ENCODE measurements around the gene LMOD3.

DNA sequence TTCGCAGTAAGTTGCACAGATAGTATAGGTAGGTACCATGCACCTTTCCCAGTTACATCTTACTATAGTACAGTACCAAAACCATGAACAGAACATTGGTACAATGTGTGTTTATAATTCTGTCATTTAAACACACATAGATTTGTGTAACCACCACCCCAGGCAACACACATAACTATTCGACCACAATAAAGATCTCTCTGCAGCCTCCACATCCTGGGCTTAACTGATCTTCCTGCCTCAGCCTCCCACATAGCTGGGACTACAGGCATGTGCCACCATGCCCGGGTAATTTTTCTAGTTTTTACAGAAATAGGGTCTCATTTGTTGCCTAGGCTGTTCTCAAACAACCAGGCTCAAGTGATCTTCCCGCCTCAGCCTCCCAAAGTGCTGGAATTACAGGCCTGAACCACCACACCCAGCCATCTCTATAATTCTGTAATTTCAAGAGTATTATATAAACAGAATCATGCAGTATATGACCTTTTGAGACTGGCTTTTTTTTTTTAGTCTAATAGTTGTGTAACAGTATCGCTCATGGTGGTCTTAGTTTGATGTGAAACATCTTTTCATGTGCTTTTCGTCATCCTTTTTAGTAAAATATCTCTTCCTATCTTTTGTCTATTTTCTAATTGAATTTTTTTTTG is 57.0 kb downstream of the LMOD3 start:
- TF ChIP-seq, protein P1, sequence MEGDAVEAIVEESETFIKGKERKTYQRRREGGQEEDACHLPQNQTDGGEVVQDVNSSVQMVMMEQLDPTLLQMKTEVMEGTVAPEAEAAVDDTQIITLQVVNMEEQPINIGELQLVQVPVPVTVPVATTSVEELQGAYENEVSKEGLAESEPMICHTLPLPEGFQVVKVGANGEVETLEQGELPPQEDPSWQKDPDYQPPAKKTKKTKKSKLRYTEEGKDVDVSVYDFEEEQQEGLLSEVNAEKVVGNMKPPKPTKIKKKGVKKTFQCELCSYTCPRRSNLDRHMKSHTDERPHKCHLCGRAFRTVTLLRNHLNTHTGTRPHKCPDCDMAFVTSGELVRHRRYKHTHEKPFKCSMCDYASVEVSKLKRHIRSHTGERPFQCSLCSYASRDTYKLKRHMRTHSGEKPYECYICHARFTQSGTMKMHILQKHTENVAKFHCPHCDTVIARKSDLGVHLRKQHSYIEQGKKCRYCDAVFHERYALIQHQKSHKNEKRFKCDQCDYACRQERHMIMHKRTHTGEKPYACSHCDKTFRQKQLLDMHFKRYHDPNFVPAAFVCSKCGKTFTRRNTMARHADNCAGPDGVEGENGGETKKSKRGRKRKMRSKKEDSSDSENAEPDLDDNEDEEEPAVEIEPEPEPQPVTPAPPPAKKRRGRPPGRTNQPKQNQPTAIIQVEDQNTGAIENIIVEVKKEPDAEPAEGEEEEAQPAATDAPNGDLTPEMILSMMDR (IDR thresholded peaks at IDR 0.05; ENCODE audit: insufficient read depth, low read length), result no peak
- no peak for TF ChIP-seq POLR2AphosphoS5 (IDR thresholded peaks at IDR 0.05; ENCODE audit: low read depth)
- TF ChIP-seq, protein P2, sequence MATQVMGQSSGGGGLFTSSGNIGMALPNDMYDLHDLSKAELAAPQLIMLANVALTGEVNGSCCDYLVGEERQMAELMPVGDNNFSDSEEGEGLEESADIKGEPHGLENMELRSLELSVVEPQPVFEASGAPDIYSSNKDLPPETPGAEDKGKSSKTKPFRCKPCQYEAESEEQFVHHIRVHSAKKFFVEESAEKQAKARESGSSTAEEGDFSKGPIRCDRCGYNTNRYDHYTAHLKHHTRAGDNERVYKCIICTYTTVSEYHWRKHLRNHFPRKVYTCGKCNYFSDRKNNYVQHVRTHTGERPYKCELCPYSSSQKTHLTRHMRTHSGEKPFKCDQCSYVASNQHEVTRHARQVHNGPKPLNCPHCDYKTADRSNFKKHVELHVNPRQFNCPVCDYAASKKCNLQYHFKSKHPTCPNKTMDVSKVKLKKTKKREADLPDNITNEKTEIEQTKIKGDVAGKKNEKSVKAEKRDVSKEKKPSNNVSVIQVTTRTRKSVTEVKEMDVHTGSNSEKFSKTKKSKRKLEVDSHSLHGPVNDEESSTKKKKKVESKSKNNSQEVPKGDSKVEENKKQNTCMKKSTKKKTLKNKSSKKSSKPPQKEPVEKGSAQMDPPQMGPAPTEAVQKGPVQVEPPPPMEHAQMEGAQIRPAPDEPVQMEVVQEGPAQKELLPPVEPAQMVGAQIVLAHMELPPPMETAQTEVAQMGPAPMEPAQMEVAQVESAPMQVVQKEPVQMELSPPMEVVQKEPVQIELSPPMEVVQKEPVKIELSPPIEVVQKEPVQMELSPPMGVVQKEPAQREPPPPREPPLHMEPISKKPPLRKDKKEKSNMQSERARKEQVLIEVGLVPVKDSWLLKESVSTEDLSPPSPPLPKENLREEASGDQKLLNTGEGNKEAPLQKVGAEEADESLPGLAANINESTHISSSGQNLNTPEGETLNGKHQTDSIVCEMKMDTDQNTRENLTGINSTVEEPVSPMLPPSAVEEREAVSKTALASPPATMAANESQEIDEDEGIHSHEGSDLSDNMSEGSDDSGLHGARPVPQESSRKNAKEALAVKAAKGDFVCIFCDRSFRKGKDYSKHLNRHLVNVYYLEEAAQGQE (IDR thresholded peaks at IDR 0.05; ENCODE audit: insufficient replicate concordance, low read depth), result no peak
- no peak for TF ChIP-seq GABPA (IDR thresholded peaks at IDR 0.05; ENCODE audit: low read depth)
